ENCODE measurements around the gene ASCC2.
"Not testable (repeated sequence)": the region's sequence is repeated elsewhere in the genome, so short reads cannot be mapped to it uniquely, and the experiment has no call there.

Gene ASCC2, protein sequence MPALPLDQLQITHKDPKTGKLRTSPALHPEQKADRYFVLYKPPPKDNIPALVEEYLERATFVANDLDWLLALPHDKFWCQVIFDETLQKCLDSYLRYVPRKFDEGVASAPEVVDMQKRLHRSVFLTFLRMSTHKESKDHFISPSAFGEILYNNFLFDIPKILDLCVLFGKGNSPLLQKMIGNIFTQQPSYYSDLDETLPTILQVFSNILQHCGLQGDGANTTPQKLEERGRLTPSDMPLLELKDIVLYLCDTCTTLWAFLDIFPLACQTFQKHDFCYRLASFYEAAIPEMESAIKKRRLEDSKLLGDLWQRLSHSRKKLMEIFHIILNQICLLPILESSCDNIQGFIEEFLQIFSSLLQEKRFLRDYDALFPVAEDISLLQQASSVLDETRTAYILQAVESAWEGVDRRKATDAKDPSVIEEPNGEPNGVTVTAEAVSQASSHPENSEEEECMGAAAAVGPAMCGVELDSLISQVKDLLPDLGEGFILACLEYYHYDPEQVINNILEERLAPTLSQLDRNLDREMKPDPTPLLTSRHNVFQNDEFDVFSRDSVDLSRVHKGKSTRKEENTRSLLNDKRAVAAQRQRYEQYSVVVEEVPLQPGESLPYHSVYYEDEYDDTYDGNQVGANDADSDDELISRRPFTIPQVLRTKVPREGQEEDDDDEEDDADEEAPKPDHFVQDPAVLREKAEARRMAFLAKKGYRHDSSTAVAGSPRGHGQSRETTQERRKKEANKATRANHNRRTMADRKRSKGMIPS

DNA sequence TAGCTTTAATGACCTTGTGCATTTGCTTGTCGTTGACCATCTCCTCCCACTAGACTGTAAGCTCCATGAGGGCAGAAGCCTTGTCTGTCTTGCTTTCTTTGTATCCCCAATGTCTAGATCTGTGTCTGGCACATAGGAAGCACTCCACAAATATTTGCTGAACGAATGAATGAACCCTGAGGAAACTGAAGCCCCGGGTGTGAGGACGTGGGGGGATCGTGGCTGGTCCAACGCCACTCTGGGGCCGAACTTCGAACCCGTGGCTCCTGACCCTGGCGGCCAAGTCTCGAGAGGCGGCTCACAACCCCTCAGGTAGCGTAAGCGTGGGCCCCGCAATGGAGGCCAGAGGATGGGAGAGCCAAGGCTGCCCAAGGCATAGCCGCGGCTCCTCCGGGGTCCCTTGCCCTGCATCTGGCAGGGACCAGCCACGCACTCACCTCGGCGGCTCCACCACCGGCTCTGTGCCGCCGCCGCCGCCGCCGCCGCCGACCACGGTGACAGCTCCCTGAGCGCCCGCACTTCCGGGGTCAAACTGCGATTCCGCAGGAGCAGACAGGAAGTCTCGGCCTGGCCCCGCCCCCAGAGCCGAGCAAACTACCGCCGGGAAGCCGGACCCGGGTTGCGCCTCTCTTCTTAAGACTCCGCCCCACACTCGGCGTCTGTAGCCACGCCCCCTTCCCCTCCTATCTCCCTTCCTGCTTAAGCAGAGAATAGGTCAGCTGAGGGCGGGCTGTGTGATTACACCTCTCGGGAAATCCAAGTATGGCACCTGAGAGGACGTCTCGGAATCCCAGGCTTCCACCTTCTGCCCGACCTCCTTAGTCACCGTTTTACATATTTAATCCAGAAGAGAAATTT lies at the start of gene ASCC2:
TSS of gene ASCC2 (minus strand) at position 534 of the 858 bp plus-strand sequence. CDS start 5,949 bp downstream, outside the sequence.
- DNase-seq = peak; percentile 98

DNA sequence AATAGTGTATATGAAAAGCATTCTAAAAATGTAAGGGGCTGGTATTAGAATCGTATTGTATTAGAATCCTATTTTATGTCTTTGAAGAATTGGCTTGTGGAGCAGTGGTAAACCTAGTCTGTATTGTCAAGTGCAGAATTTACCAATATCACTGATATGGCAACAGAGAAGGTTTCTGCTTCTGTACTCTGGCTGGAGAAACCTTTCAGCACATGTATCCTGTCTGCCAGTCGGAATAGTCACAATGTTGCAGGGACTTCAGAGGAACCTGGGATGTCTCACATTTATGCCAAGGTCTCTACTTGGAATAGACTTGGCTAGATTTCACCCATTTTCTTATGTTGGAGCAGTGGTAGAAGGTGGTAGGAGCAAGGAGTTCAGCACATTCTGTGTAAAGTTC lies 49.3 kb upstream of the ASCC2 start:
- no peak for DNase-seq

DNA sequence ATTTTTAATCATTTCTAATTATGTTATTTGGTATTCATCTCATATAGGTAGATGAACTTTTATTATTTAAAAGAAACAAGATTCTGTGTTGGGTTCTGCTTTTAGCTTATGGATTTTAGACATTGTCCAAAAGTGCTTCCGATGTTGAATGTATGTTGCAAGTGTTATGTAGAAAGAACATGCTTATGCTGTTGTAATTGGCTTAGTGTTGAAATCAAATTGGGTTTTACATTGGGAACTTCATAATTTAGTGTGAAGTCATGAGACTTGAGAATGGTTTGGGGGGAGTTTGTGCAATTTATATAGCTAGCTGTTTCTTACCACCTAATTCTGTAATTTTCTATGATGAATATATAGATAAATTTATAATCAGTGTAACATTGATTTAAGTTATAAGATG lies 48.5 kb upstream of the ASCC2 start:
- no peak for DNase-seq

DNA sequence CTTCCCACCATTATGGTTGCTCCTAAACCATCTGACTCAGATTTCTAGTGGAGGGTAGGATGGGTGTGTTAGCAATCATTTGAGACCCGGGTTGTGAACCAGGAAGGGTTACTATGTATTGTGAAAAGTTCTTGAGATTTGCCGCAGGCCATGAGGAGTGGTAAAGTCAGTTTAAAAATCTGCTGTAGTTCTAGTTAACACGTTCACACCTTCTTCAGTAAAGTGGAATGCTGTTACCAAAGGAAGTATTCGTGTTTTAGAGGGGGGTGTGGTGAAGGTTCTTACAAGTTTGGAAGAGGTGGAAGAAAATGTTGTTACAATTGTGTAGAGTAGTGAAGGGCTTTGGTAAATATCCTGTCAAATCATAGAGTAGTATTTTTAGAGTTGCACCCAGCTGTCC lies 47.5 kb upstream of the ASCC2 start:
- DNase-seq = no peak

DNA sequence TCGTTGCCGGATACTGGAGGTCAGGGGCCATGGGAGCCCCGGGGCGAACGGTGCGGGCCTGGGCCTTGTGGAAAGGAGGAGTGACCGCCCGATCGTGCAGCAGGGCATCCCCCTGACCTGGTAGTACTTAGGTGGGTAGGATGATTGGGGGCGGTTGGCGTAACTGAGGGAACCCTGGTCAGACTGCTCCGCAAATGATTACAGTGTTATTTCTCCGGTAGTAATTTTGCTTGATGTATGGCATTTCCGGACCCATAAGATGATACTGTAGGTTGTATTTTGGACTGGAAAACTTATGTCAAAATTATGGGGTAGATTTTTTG lies 45.7 kb upstream of the ASCC2 start:
- DNase-seq = no peak

DNA sequence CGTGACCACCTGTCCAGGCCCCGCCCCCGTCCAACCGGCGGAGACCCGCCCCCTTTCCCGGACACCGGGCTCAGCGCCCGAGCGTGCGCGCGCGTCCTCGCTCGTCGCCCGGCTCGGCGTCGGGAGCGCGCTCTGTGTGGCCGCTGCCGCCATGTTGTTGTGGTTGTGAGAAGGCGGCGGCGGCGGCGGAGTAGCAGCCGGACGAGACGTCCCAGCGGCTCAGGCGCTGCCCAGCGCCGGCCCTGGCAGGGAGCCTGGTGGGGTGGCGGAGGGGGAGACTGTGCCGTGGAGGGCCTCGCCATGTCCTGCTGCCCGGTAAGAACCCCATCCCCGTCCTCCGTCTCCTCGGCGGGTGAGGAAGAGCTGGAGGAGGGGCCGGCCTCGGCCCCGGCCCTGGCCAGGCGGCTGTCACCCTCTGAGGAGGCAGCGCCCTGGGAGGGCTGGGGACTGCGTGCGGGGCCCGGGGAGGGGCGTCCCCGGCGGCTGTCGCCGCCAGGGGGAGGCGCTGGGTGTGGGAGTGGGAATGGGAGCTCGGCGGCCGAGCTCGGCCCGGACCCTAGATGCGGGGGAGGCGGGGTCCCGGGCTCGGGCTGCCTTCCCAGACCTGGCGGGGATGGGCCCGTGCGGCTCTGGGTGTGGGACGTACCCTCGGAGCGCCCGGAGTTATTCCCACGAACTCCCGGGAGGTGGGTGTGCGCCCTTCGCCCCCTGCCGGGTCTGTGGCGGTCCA lies 45.1 kb upstream of the ASCC2 start, which contains the start of gene MTMR3:
TSS of gene MTMR3 (plus strand) at position 130 of the 730 bp plus-strand sequence. CDS start 87,886 bp downstream, outside the sequence.
- DNase-seq = peak; percentile 94

DNA sequence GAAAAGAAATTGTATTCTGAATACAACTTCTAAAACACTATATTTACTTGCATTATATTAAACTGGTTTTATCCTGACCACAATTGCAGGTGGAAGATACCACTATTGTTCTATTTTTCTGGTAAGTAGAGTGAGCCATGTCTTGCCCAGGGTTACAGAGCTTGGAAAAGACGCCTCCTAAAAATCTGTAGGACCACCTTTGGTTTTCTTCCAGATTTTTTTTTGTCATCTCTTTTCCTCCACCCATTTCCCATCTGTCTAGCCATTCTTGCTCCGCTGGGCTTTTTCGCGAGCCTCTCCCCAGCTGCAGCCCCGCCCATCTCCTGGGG lies 44.6 kb upstream of the ASCC2 start:
- DNase-seq = no peak

DNA sequence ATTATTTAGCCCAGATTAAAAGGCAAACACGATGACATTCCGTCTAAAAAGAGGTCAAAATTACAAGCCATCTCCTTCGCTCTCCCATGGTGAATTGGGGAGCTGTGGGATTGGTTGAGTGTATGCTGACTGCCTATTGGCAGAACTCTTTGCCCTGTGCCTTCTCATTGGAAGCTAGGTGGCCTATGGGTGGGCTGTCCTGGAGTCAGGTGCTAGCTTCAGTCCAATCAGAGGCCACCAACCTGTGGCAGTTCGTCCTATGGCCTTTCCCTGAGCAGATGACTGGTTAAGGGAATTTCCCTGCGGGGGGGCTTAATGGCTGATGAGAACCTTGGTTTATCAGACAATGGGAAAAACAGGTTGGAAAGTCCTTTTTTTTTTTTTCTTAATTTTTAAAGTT lies 41.7 kb upstream of the ASCC2 start:
- peak; percentile 21 for DNase-seq

DNA sequence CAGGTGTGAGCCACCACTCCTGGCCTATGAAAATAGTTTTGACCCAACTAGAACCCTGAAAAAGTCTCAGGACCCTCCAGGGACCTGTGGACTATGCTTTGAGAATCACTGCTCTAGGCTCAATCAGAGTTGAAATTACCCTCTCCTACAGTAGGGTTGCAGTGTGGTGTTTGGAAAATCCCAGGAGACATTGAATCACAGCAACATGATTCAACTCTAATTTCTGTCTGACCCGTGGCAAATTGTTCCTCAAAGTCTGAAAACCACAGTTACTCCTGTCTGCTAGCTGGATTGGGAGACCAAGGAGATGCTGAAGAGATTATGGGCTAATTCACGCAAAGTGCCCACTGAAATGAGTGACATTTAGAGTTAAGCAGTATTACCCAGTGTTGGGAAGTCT lies 39.5 kb upstream of the ASCC2 start:
- no peak for DNase-seq

DNA sequence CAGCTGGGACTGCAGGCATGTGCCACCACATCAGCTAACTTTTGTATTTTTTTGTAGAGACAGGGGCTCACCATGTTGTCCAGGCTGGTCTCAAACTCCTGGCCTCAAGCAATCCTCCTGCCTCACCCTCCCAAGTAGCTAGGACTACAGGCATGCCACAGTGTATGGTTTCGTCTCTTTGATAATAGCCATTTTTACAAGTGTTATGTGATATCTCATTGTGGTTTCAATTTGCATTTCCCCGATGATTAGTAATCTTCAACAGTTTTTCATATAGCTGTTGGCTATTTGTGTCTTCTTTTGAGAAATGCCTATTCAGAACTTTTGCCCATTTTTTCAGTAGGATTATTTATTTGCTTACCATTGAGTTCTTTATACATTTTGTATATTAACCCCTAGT lies 35.9 kb upstream of the ASCC2 start:
- no peak for DNase-seq

DNA sequence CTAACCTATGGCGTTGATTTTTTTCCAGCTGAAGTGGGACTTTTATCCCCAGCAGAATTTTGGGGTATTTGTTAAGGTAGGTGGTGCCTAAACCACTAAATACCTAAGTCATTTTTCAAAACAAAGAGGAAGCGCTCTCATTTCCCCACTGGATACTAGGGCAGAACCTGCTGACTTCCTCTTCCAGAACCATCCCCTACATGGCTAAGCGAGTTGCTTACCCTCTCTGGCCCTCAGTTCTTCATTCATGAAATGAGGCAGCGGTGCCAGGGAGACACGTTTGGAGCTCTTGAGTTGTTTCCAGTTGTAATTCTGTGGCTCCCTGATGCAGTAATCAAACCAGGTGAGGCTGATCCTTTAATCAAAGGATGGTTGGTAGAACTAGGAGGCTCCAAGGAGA lies 34.9 kb upstream of the ASCC2 start:
- DNase-seq = no peak

DNA sequence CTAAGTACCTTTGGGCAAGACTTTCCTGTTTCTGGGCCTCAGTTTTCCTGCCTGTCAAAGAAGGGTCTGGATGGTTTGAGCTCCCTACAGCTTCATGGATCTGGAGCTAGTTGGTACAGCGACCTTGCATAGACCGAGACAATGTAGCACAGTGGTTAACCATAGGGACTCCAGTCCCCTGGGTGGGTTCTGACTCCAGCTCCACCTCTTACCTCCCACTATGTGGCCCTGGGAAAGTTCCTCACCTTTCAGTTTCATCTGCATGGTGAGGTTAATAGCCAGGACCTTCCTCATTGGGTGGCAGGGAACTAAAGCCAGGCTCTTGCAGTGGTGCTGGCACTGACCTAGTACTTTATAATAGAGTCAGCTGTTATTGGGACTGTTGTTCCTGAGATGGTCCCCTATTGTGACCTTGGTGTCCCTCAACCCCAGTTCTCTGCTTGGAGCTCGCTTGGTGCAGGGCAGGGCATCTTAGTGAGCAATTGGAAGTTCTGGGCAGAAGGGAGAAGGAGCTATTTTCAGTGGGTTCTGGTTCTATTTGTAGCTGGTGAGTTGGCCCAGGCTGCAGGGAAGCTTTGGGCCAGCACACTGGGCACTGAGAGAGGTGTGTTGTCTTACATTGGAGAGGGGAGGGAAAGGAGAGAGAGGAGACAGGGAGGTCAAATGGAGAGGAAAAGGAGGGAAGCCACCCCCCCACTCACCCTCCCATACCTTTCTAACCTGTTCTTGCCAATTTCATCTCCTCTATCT lies 34.2 kb upstream of the ASCC2 start:
- DNase-seq = no peak

DNA sequence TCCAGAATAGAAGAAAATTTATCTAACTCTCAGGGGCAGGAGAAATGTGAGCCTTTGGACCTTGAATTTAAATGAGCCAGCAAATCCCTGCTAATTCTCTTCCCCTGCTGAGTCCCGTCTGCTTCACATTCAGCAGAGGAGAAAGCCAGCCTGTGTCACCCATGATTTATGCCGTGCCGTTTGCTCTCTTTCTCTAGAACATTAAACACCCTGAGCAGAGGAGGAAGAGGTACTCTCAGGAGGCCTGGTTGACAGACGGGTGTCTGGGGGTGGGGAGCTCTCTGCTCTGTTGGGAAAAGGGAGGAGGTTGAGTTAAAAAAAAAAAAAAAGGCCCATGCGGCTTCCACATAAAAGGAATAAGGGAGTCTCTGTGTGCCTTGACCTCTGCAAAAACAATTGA lies 33.6 kb upstream of the ASCC2 start:
- DNase-seq = no peak

DNA sequence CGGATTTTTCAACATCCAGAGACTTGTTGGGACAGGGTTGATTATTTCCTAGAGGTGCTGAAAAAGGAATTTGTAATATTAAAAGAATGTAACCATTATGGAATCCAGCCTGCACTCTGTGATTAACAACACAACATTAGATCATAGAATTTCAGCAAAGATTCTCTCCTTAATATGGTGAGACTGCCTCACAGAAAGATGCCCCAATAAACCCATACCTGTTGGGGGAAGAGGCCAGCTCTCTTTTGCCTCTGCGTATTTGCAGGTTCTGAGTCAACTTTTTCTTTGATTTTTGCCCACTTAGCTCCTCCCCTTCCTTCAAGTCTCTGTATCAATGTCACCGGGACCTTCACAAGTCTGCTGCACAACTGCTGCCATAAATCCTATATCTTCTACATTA lies 32.5 kb upstream of the ASCC2 start:
- DNase-seq = no peak

DNA sequence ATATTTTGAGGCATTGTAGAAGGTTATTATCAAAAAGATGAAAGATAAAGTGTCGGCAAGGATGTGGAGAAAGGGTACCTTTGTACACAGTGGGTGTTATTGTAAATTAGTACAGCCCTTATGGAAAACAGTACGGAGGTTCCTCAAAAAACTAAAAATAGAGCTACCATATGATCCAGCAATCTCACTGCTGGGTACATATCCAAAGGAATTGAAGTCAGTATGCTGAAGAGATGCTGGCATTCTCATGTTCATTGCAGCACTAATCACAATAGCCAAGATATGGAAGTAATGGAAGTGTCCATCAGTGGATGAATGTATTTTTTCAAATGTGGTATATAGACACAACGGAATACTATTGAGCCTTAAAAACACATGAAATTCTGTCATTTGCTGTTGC lies 29.8 kb upstream of the ASCC2 start:
- DNase-seq = no peak

DNA sequence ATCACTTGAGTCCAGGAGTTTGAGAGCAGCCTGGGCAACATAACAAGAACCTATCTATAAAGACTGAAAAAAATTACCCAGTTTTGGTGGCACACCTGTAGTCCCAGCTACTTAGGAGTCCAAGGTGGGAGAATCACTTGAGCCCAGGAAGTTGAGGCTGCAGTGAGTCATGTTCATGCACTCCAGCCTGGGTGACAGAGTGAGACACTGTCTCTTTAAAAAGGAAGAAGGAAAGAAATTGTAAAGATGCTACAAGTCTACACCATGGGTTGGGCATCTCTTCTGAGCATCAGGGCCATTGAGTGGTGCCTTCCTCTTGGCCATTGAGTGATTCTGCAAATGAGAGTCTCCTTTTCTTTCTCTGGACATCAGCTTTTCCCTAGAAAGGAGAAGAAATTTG lies 29.2 kb upstream of the ASCC2 start:
- DNase-seq = no peak

DNA sequence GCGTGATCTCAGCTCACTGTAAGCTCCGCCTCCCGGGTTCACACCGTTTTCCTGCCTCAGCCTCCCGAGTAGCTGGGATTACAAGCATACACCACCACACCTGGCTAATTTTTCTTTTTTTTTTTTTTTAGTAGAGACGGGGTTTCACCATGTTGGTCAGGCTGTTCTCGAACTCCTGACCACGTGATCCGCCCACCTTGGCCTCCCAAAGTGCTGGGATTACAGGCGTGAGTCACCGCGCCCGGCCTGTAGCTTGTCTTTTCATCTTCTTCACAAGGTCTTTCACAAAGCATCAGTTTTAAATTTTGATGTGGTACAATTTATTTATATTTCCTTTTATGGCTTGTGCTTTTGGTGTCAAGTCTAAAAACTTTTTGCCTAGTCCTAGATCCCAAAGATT lies 27.5 kb upstream of the ASCC2 start:
- not testable (repeated sequence) for DNase-seq

DNA sequence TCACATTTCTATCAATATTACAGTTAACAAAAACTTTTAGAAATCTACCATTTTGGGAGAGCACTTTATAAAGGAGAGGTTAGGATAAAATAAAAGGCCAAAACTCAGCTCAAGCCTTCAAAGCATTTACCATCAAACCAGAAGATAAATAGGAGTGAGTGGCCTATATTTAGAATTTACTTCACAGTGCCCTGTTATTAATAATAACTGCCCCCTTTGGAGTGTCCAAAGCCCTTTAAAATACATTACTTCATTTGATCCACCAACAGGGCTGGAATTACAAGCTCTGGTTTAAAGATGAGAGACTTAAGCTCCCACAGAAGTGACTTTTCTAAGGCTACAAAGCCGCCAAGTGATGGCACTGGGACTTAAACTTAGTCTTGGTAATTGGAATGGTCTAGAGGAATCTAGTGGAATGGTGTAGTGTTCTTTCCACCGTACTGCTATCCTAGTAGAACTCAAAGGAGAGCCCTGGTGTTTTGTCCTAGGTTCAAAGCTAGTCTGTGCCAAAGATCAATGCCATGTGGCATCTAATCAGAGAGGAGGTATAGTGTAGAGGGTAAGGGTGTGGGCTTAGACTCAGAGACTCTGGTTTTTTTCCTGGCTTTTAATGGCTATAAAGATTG lies 23.7 kb upstream of the ASCC2 start:
- DNase-seq = no peak

DNA sequence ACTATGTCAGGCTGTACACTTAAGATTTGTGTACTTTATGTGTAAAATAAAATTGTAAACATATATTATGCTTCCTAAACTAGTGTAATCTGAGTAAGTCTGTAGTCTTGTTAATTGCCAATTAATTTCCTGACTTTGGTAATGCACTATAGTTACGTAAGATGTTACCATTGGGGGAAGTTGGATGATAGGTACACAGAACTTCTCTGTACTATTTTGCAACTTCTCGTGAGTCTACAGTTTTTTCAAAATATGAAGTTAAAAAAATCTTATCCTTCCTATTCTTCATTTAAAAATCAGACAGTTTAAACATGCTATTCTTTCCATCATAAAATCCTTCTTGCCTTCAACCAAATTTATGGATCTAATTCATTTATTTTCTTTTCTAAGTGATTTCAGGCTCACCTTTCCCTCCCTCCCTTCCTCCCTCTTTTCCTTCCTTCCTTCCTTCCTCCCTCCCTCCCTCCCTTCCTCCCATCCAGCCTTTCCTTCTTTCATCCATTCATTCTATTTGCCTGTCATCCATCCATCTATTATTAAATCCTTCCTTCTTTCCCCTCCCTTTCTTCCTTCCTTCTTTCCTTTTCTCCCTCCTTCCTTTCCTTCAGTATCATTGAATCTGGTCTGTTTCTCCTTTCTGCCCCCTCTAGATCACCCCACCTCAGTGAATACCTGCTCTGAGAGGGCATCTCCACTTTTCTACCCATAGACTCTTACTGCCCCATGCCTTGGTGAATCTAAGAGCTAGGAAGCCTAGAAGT lies 22.1 kb upstream of the ASCC2 start:
- DNase-seq = no peak

DNA sequence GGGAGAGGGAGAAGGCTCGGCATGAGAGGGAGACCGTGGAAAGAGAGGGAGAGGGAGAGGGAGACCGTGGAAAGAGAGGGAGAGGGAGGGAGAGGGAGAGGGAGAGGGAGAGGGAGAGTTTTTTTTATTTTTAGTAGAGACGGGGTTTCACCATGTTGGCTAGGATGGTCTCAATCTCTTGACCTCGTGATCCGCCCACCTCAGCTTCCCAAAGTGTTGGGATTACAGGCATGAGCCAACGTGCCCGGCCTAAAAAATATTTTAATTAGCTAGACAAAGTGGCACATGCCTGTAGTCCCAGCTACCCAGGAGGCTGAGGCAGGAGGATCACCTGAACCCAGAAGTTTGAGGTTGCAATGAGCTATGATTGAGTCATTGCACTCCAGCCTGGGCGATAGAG lies 21.0 kb upstream of the ASCC2 start:
- DNase-seq = not testable (repeated sequence)

DNA sequence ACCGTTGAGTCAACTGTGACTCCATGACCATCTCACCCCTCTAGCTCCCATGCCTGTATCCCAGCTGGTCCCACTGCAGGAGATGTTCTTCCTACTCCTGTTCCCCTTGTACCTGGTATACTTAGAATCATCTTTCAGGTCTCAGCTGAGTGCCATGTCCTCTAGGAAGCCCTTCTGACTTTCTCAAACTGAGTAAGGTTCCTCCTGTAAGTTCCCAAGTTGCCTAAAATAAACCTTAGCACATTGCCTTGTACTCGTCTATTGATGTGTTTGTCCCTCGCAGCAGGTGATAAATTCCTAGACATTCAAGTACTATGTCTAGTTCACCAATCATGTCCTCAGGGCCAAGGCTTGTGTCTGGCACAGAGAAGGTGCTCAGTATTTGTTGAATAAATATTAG lies 18.4 kb upstream of the ASCC2 start:
- DNase-seq = no peak
